NOMO-1 (cell line): Measurements from ENCODE around the gene IP6K3.

Source experiments
- DNase-seq, 2 experiments: peaks; one replicate each; lab custom pipeline; 2025; ENCODE audit not compliant: unreplicated experiment in 2 of 2; lab: John Stamatoyannopoulos, UW

IP6K3 gene, protein sequence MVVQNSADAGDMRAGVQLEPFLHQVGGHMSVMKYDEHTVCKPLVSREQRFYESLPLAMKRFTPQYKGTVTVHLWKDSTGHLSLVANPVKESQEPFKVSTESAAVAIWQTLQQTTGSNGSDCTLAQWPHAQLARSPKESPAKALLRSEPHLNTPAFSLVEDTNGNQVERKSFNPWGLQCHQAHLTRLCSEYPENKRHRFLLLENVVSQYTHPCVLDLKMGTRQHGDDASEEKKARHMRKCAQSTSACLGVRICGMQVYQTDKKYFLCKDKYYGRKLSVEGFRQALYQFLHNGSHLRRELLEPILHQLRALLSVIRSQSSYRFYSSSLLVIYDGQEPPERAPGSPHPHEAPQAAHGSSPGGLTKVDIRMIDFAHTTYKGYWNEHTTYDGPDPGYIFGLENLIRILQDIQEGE

GRCh38 chr6:33746651-33747100 lies at the start of gene IP6K3:
Gene IP6K3, minus strand, starts transcription at chr6:33746905. Its CDS starts 11,429 bp downstream, at chr6:33735476.
- DNase-seq = no peak

- no peak for DNase-seq
These were observed 48.4 kb upstream of the IP6K3 start for GRCh38 chr6:33794910-33795623.

DNA sequence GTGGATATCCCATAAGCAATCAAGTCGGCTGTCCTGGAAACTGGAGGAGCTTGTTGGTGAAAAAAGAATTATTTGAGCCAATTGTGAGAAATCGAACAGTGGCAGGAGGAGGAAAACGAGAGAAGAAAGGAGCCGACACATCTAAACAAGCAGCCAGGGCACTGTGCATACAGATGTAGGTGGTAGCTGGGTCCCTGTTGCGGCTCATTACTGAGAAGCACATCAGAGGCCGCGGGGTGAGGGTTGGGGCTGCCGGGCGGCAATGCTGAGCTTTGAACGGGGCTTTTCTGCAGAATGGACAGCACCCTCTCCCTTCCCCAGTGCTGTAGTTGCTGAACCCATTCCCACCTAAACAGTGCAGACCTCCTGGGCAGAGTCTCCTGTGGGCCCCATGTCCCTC lies 46.3 kb upstream of the IP6K3 start:
- no peak for DNase-seq

DNA sequence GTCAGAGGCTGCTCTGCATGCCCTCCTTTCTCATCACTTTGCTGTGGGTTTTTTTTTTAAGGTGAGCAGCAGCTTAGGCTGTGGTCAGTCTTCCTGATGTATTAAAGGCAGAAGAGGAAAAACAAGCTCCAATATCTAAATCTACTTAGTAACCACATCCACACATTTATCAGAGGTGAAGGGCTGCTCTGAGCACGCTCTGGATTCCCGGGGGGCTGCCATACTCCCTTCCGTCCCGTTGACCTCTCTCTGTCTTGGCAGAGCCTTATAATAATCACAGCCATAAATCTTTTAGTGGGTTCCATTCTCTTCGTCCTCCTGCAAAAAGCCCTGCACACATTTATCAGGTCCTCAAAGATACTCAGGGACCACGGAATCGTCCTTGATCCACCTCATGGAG lies 44.9 kb upstream of the IP6K3 start:
- DNase-seq = no peak

DNA sequence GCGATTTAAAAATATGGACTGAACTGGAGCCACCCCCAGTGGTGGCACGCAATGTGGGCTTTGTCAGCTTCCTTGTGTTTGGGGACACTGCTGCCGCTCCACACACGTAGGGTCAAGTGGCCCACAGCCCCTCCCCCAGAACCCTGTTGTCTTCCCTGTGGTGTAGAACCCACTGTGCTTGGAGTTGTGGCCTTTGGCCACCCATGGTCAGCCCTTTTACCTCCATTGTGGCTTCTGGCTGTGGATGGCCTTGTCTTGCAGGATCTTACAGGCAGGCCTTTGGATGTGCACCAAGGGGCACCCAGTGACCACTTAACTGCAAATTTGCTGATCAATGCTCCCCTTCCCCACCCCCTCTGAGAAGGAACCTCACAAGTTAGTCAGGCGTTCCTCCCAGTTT lies 44.2 kb upstream of the IP6K3 start:
- no peak for DNase-seq

GRCh38 chr6:33790379-33790778 lies 43.7 kb upstream of the IP6K3 start:
- no peak for DNase-seq

DNA sequence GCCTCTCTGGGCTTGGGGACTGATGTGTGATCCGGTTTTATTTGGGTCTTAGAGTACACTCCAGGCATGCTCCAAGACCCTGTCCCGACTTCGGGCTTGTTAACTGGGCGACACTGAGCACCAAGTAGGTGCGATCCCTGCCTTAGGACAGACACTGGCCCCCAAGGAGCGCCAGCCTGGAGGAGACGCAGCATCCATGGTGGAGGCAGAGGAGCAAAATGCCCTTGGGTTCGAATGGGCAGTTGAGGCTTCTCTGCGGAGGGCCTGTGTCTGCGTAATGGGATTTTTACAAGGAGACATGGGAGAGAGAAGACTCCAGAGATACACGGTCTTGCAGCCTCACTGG lies 42.8 kb upstream of the IP6K3 start:
- DNase-seq = no peak

GRCh38 chr6:33788694-33789549 lies 42.2 kb upstream of the IP6K3 start, which contains the start of gene LEMD2:
Gene LEMD2, minus strand, starts transcription at chr6:33789130. Its CDS starts 14 bp downstream, at chr6:33789116.
- DNase-seq = peak; percentile 77 to 93

- peak; percentile 91 to 93 for DNase-seq
These were observed 41.4 kb upstream of the IP6K3 start for GRCh38 chr6:33787954-33788693.

DNA sequence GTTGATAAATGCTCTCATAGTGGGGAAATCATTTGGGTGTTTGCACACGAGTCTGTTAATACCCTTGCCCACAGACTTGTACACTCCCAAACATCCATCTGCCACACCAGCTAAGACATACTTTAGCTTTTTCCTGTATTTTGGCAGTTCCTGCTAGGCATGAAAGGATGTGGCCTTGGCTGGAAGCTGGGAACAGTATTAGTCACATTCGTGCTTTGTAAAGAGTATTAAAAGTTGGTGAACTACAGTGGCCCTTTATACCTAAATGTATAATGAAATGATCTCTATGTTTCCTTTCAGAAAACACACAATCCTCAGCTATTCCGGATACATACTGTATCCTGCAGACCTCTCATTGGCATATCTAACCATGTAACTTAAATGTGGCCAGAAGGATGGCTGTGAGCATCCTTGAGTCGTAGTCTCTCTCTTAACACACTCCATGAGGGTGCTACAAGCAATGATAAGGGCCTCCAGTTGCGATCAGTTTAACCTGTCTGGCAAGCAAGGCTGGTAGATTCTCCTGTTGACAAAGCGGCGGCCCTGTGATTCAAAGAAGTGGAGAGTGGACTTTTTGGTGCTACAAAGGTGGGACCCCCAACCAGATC lies 40.7 kb upstream of the IP6K3 start:
- DNase-seq = no peak

DNA sequence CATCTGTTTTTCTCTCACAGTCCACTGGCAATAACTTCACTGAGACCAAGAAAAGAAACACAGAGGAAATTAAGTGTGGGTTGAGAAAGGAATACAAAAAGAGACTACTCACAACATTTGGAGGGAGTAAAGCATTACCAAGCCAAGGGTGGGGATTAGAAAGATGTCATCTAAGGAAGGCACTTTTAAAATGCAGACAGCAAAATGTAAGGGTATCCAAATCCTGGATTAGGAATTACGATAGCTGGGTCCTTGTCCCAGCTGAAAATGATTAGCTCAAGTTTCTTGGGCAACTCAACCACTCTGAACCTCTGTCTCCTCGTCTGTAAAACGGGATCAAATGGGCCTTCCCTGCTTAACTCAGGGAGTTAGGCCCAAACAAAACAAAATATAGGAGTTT lies 40.0 kb upstream of the IP6K3 start:
- no peak for DNase-seq

DNA sequence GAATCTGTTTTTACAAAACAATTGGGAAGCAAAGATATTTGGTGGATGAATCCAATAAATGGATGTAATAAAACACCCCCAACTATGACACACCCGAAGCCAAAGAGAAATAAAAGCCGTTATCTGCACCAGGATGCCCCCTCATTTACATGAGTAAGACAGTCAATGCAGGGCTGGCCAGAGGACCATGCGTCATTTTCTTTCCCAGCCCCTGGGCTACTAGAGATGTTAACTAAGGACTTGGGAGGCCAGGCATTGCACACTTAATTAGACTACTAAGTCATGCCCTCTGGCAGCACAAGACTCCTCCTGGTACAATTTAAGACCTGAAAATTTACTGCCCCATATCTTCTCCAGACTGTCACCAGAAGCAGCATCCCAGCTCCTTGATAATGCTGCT lies 39.1 kb upstream of the IP6K3 start:
- DNase-seq = no peak

GRCh38 chr6:33784787-33785186 lies 38.1 kb upstream of the IP6K3 start:
- DNase-seq = no peak

GRCh38 chr6:33783781-33784520 lies 37.2 kb upstream of the IP6K3 start:
- no peak for DNase-seq

- DNase-seq = no peak
These were observed 35.9 kb upstream of the IP6K3 start for GRCh38 chr6:33782561-33782960.

DNA sequence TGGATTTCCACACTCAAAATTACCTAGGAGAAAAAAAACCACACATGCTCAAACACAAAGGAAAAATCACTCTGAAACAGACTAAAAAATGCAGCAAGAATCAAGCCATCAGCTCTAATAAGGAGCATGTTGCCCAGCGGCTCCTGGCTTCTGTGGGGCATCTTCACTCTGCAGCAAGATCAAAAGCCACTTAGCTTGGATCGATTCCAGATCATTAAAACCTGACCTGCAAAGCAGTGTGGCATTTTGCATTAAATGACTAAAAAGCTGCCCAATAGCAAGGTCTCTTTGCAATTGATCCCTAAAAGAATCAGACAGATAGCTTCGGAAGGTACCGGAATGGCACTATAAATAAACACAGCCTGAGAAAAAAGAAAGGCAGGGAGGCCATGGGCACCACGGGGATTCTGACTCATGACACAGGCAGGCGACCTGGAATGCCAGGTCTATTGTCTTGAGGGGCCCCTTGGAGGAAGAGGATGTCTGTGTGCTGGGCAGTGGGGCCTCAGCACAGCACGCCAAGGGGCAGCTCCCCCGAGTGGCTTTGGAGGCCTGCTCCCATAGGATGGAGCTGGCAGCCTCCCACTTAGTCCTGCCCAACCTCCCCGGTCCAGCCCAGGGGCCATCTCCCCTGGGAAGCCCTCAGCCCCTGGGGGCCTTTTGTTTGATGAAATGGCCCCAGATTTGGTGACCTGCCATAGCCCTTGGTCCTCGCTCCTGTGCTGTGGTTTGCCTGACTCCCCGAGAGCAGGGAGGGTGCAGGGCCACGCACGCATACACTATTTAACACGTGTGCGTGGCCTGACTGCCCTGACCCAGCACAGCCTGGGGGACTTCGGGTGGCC lies 34.6 kb upstream of the IP6K3 start:
- DNase-seq = no peak

DNA sequence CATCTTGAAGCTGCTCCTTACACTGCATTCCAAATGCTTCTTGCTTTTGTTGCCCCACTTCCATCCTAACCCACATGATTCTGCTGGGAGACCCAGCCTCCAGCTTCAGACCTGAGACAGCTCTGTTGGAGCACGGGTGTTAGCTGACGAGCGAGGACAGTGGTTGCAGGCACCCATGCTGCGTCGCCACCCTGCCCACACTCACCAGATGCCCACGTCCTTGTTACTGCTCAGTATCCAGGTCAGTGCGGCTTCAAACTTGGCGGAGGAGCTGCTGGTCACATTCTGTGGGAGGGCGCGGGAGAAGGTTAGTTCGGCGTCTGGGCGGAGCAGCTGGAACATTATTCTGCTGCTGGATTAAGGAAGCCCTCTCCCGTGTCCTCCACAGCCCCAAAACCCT lies 33.2 kb upstream of the IP6K3 start:
- DNase-seq = no peak

- DNase-seq = no peak
These were observed 32.6 kb upstream of the IP6K3 start for GRCh38 chr6:33779290-33779689.
